ENCODE data around the gene EFCAB8.

EFCAB8 gene

DNA sequence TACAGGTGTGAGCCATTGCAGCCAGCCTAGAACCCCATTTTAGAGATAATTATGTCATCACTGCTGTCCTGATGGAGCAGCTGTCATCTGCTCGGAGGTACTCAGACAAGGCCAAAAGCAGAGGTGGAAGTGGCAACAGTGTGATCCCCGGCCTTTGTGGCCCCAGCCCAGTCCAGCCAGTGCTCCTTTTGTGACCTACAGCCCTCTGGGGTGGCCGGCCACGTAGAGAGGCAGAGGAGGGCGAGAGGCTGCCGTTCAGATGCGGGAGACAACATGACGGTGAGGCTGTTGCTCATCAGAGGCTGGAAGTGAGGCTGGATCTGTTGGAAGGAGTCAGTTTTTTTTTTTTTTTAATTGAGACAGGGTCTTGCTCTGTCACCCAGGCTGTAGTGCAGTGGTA is 32.8 kb downstream of the EFCAB8 start:
- no peaks in the 10 kb centered on the region for H3K4me1 ChIP-seq
- H3K9ac ChIP-seq = no peak overlapping the region
- H3K4me3 ChIP-seq (ENCODE audit: low read depth, low read length) = no peak overlapping the region
- TF ChIP-seq, protein P1, sequence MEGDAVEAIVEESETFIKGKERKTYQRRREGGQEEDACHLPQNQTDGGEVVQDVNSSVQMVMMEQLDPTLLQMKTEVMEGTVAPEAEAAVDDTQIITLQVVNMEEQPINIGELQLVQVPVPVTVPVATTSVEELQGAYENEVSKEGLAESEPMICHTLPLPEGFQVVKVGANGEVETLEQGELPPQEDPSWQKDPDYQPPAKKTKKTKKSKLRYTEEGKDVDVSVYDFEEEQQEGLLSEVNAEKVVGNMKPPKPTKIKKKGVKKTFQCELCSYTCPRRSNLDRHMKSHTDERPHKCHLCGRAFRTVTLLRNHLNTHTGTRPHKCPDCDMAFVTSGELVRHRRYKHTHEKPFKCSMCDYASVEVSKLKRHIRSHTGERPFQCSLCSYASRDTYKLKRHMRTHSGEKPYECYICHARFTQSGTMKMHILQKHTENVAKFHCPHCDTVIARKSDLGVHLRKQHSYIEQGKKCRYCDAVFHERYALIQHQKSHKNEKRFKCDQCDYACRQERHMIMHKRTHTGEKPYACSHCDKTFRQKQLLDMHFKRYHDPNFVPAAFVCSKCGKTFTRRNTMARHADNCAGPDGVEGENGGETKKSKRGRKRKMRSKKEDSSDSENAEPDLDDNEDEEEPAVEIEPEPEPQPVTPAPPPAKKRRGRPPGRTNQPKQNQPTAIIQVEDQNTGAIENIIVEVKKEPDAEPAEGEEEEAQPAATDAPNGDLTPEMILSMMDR (IDR thresholded peaks at IDR 0.05) = no peak
- no peaks in the 10 kb centered on the region for H3K27me3 ChIP-seq (ENCODE audit: control insufficient read depth, insufficient read depth, low read length)
- H3K9me3 ChIP-seq (ENCODE audit: control insufficient read depth, low read length) = no peaks in the 10 kb centered on the region
- no peak overlapping the region for H2AFZ ChIP-seq
- H3K4me2 ChIP-seq (ENCODE audit: low read length) = no peak overlapping the region
- no peaks in the 10 kb centered on the region for H3K79me2 ChIP-seq
- H3K27ac ChIP-seq = no peak overlapping the region
- H3K36me3 ChIP-seq (ENCODE audit: control insufficient read depth, insufficient read depth, low read length) = no peaks in the 10 kb centered on the region

DNA sequence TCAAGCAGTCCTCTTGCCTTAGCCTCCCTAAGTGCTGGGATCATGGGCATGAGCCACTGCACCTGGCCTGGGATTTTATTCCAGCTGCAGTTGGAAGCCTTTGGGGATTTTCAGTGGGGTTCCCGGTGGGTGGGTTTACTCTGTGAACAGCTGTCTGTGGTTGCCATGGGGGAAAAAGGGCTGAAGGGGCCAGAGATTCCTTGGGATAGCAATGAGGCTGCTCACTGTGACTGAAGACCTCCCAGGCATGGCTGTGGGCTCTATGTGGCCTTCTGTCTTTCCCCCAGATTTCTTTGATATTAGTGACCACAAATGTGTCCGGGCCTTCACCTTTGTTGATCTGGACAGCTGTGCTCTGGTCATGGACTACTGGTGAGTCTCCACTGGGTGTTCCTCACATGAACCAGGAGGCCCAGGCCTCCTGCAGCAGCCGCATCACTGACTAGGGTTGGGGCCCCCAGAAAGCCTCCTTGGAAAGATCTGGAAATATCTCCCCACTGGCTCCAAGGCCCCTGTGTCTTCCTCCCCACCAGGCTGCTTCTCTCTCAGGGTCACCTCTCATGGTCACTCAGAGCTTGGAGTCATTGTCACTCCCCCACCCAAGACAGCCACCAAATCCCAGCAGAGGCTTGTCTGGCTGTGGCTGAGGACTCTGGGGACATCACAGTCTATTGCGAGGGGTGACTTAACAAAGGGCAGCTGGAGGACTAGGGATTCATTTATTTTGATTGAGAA is 33.4 kb downstream of the EFCAB8 start:
- TF ChIP-seq, protein P1 (IDR thresholded peaks at IDR 0.05) = no peak
- no peak overlapping the region for H2AFZ ChIP-seq
- H3K9me3 ChIP-seq (ENCODE audit: control insufficient read depth, low read length) = no peaks in the 10 kb centered on the region
- no peaks in the 10 kb centered on the region for H3K4me1 ChIP-seq
- H3K4me2 ChIP-seq (ENCODE audit: low read length) = no peak overlapping the region
- H3K27ac ChIP-seq = no peak overlapping the region
- H3K4me3 ChIP-seq (ENCODE audit: low read depth, low read length) = no peak overlapping the region
- no peaks in the 10 kb centered on the region for H3K36me3 ChIP-seq (ENCODE audit: control insufficient read depth, insufficient read depth, low read length)
- H3K27me3 ChIP-seq (ENCODE audit: control insufficient read depth, insufficient read depth, low read length) = no peaks in the 10 kb centered on the region
- no peaks in the 10 kb centered on the region for H3K79me2 ChIP-seq
- H3K9ac ChIP-seq = no peak overlapping the region

DNA sequence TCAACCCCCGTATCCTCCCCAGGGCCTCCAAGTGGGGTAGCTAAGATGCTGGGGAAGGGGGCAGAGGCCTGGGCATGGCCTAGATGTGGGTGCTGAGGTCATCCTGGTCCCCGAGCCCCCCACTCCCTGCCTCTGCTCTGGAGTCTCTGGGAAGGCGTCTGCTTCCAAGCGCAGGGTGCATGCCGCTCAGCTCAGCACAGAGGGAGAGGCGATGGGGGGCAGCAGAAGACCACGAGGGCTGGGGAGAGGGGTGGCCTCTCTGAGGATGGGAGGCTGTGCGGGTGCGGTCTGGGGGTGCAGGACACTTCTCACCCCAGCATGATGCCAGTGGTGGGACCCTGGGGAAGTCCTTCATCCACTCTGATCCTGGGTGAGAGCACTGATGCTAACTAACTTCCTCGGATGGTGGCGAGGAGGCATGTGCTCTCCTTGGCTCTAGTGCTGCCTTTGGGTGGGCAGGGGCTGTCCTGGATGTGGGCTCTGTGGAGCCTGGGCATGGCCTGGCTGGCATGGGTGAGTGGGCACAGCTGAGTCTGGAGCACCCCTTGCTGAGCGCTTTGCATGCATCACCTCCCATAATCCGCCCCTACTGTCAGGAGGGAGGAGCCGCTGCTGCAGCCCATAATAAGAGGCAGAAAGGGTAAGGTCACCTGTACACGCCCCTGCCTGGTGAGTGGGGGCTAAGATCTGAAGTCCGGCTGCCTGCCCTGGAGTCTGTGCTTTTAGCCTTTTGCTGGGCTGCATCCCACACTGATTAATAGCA is 34.7 kb downstream of the EFCAB8 start:
- H2AFZ ChIP-seq = no peak overlapping the region
- H3K9me3 ChIP-seq (ENCODE audit: control insufficient read depth, low read length) = no peaks in the 10 kb centered on the region
- no peaks in the 10 kb centered on the region for H3K79me2 ChIP-seq
- no peak overlapping the region for H3K4me3 ChIP-seq (ENCODE audit: low read depth, low read length)
- no peaks in the 10 kb centered on the region for H3K27me3 ChIP-seq (ENCODE audit: control insufficient read depth, insufficient read depth, low read length)
- TF ChIP-seq, protein P1 (IDR thresholded peaks at IDR 0.05) = no peak
- H3K36me3 ChIP-seq (ENCODE audit: control insufficient read depth, insufficient read depth, low read length) = no peaks in the 10 kb centered on the region
- no peak overlapping the region for H3K9ac ChIP-seq
- peaks cover 1% of the 10 kb centered on the region for H3K4me1 ChIP-seq
- H3K27ac ChIP-seq = no peak overlapping the region
- H3K4me2 ChIP-seq (ENCODE audit: low read length) = no peak overlapping the region

DNA sequence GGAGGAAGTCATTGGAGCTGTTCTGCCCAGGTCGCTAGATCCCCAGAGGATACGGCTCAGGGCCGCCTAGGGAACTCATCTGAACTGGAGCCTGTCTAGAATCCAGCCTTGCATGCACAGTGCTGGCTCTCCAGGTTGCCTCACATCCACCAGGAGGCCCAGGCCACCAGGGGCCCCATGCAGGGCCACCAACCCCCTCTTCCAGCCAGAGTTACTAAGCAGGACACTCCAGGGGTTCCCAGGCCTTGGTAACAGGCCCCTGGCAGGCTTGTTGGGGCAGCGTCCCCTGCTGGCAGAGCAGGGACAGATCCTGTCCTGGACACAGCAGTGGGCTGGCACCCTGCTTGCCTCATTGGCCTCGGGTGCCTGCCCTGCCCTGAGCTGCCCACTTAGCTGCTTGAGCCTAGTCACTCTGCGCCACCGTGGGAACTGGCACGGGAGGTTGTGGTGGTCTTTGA is 35.3 kb downstream of the EFCAB8 start:
- Histone ChIP-seq H3K9ac (no peak overlapping the region), H3K36me3 (ENCODE audit: control insufficient read depth, insufficient read depth, low read length) (no peaks in the 10 kb centered on the region), H3K9me3 (ENCODE audit: control insufficient read depth, low read length) (no peaks in the 10 kb centered on the region), H3K79me2 (no peaks in the 10 kb centered on the region), H3K27me3 (ENCODE audit: control insufficient read depth, insufficient read depth, low read length) (no peaks in the 10 kb centered on the region), H3K4me3 (ENCODE audit: low read depth, low read length) (no peak overlapping the region), H2AFZ (no peak overlapping the region), H3K4me2 (ENCODE audit: low read length) (no peak overlapping the region), H3K27ac (no peak overlapping the region), H3K4me1 (peaks cover 3% of the 10 kb centered on the region)
- TF ChIP-seq, protein P1 (IDR thresholded peaks at IDR 0.05) = peak; percentile 10

Data from parathyroid adenoma (tissue), 2 donors.